Testis (tissue), 2 donors: ENCODE results near the gene SSBP2.

Experiments used
- POLR2A ChIP-seq: fragments of 450-650 bp; IDR thresholded peaks from one replicate; pipeline ENCODE4 v1.6.1; 2017; ENCODE audit warnings: antibody characterized with exemption, mild to moderate bottlenecking, moderate library complexity
- TF ChIP-seq, protein P1 (sequence below), 3 experiments: fragments of 450-650 bp in 2 of 3; fragments of 200-600 bp in 1 of 3; sonication (generic) in 1 of 3; IDR thresholded peaks; one replicate each; pipeline ENCODE4 v1.5.1; 2016 to 2019; ENCODE audit warnings: antibody characterized with exemption in 3 of 3, mild to moderate bottlenecking in 2 of 3, moderate library complexity in 1 of 3

DNA sequence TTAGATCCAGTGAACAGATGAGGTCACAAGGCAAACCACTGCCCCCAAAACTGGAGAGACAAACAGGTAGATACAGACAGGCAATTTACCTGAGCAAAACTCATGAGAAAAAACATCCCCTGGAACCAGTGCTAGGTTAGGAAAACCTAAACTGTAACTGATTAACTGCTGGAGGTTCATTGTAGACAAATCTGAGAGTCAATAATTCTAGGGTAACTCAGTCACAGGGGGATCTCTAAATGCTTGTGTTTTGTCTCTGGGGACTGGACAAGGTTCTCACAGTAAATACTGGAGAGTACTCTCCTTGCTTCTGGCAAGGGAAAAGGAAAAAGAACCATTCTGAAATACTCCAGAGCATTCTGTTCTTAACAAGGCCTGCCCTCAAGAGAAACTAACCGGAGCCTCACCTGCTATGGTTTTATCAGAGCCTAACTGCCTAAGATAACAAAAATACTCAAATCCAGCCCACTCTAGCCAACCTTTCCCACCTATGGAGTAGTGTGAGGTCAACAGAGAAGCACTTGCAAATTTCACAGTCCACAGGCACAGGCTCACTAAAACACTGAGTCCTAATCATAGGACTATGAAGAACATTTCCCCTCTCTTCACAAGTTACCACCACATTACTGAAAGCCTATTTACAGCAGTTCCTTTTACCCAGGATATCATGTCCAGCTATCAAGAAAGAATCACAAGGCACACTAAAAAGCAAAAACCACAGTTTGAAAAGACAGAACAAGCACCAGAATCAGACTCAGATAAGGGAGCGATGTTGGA, 217.1 kb downstream of the SSBP2 start:
- TF ChIP-seq, protein P1, sequence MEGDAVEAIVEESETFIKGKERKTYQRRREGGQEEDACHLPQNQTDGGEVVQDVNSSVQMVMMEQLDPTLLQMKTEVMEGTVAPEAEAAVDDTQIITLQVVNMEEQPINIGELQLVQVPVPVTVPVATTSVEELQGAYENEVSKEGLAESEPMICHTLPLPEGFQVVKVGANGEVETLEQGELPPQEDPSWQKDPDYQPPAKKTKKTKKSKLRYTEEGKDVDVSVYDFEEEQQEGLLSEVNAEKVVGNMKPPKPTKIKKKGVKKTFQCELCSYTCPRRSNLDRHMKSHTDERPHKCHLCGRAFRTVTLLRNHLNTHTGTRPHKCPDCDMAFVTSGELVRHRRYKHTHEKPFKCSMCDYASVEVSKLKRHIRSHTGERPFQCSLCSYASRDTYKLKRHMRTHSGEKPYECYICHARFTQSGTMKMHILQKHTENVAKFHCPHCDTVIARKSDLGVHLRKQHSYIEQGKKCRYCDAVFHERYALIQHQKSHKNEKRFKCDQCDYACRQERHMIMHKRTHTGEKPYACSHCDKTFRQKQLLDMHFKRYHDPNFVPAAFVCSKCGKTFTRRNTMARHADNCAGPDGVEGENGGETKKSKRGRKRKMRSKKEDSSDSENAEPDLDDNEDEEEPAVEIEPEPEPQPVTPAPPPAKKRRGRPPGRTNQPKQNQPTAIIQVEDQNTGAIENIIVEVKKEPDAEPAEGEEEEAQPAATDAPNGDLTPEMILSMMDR (IDR thresholded peaks at IDR 0.05): no peak
- no peak for TF ChIP-seq POLR2A
